HG03039 (cell line): Measurements from ENCODE around the gene CEBPA.

Experiments used
- ATAC-seq: cut with Tn5 transposase; IDR thresholded peaks from one replicate; pipeline ENCODE4 v1.9.1; 2021; ENCODE audit warnings: mild to moderate bottlenecking, moderate library complexity; ENCODE audit not compliant: unreplicated experiment

CEBPA gene

GRCh38 chr19:33273881-33274662 lies 28.3 kb downstream of the CEBPA start:
- ATAC-seq = no peak

- no peak for ATAC-seq
These were observed 29.1 kb downstream of the CEBPA start for GRCh38 chr19:33273065-33273736.

DNA sequence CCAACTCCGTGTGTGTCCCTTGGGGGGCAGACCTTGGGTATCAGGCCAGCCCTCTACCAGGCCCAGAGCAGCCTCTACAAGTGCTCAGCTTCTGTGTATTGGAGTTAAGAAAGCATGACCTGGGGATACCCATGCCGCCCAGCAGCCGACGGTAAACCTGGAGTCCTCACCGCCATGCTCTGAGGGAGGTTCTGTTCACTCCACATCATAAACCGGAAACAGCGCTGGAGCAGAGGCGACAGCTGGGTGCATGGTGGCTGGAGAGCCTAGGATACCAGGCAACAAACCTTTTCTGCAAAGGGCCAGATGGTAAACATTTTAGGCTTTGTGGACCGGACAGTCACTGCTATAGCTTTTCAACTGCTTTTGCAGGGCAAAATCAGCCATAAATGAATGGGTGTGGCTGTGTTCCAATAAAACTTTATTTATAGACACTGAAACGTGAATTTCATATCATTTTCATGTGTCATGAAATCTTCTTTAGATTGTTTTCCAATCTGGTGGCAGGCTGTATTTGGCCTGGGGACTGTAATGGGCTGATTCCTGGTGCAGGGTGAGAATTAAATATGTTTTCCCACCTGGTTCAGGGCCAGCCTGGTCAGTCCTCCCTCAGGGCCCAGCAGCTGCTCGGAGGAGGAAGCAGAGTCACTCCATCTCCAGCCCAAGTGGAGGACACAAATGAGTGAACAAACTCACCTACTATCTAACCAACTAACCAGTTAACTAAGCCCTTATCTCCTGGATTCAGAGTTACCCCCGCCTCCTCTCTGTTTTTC lies 30.9 kb downstream of the CEBPA start:
- no peak for ATAC-seq

GRCh38 chr19:33270769-33271168 lies 31.6 kb downstream of the CEBPA start:
- no peak for ATAC-seq

GRCh38 chr19:33269016-33269415 lies 33.3 kb downstream of the CEBPA start:
- ATAC-seq = no peak

DNA sequence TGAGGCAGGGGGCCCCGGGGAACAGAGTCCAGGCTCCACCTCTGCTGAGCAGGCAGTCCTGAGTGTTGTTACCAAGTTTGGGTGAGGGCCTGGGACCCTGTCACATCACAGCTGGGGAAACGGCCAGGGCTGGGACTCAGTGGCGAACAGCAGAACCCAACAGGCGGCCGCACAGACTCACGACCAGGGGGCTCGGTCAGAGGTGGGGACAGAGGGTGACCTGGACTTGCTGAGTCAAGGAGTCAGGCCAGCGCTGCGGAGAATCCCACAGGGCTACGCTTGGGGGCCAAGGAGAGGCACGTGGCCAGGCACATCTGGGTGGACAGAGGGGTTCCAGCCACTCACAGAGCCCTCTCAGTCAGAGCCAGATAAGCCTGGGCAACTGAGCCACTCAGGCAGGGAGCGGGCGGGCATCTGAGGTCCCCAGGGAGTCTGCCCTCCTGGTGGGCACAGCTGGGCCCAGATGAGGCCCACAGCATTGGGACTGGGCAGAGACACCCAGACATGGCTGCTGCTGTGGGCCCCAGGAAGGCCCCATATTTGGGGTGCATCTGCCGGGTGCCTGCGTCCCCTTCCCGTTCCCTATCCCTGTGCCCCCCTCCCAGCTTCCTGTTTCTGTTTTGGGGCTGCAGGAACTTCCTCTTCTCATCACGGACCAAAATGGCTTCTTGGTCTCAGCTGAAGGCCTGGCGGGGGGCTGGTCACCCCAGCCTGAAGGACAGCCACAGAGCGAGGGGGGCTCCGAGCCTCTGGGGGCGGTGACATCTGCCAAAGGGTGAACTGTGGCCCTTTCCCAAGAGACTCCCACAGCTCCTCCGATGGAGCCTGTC lies 34.0 kb downstream of the CEBPA start:
- no peak for ATAC-seq

DNA sequence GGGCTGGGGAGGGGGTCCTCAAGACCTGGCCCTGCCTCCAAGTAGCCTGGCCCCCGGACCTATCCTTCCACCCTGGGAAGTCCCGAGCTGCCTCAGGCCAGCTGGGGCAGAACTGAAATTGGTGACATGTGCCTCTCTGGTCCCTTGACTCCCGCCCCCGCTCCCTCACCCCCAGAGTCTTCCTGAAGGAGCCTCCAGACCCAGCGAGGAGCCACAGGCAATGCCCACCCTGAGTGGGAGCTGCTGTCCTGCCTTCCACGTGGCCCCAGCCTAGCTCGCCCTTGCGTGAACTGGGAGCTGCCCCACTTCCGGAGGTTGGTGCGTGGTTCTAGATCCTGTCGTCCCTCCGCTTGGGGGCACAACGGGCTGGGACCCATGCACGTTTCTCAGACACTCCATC lies 34.6 kb downstream of the CEBPA start:
- no peak for ATAC-seq

DNA sequence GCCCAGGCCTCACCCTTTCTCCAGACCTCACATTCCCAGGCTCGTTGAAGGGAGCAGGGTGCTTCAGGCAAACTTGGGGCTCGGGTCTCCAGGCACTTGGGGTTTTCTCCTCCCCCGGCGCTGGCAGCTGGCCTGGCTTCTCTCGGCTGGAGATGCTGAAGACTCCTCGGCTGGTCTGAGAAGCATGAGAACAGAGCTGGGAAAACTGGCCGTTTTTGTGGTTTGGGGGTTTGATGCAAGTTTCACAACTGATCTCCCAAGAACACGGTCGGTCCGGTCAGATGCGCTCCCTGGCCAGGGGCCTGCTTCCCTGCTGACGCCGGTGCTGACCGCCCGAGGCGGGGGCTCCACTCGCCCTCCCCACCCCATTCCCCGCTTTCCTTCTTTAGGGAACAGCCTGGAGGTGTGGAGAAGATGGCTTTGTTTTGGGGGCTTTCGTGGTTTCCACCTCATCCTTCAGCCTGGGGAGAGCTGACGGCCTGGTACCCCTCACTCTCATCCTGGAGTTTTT lies 35.3 kb downstream of the CEBPA start:
- no peak for ATAC-seq

DNA sequence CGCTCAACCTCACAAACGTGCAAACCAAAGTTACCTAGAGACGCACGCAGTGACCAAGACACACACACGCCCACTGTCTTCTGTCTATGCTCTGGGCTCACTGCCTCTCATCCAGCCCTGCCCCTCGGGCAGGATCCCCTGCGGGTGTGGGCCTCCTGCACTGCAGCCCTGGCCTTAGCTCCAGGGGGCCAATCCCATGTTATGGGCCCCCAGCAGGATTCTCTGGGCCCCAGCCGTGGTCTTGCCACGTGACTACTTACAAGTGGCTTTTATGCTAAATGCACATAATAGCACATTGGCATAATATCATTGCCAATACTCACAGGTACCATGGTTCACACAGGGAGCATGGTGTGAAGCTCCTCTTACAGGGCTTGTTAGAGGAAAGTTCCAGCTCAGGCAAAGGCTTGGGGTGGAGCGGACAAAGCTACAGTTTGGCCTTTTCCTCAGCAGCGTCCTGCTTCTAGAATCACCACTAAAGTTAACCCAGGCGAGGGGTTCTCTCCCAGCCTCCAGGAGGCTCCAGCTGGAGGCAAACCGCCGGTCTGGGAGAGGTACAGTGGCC lies 37.4 kb downstream of the CEBPA start:
- no peak for ATAC-seq

GRCh38 chr19:33263325-33264023 lies 38.9 kb downstream of the CEBPA start:
- no peak for ATAC-seq

DNA sequence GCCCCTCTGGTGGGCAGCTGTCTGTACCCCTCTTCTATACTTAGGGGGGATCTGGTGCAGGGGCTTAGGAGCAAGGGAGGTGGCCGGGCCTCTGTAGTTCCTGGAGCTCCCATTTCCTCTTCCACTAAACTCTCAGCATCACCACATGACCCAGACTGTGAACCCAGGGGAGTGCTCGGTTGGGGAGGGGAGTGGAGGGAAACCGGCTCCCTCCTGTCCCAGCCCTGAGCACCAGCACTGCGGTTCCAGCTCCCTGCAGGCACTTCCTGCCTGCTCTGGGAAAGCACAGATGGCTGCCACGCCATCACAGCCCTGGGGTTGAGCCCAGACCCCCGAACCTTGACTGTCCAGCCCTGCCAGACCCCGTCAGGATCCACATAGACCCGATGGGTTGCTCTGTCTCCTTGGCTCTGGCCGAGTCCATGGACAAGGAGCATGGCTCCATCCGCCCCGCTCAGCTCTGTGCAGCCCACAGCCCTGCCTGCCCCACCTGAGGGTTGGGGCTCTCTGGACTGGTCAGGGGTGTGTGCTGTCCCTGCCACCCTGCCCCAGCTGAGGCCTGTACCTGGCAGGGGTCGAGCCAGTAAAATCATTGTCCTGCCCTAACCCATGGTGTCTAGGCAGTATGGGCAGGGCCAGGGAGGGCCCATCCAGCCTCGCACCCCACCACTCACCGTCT lies 40.7 kb downstream of the CEBPA start:
- ATAC-seq = no peak

DNA sequence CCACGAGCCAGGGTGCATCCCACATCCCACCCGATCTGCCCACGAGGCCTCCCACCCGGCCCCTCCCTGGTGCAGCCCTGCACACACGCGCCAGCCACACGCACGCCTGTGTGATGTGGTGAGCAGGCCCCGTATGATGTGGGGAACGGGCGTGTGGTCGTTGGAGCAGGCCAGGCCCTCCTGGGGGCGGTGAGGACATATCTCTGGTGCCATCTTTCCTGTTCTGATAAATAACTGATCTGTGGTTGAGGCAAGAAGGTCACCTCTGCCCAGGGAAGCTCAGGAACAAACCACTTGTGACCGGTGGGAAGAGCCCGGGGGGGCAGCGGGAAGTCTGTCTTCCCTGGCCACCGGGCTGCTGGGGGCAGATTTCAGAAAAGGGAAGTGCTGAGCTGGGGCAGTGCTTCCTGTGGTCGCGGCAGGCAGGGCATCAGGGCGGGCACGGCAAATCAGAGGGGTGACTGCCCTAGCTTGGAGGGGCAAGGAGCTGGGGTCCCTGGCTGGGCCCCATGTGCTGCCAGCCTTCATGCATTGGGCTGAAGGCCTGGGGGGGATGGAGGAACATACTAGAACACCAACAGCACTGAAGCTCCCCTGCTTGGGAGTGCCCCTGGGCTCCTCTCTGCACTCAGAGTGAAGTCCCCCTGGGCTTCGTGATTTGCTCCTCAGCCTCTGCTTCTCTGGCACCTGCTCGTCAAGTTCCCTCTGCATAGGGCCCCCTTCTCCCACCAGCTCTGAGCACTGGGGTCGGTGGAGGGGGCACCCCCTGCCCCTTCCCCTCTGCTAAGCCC lies 41.5 kb downstream of the CEBPA start:
- no peak for ATAC-seq

GRCh38 chr19:33259539-33259938 lies 42.8 kb downstream of the CEBPA start:
- no peak for ATAC-seq

DNA sequence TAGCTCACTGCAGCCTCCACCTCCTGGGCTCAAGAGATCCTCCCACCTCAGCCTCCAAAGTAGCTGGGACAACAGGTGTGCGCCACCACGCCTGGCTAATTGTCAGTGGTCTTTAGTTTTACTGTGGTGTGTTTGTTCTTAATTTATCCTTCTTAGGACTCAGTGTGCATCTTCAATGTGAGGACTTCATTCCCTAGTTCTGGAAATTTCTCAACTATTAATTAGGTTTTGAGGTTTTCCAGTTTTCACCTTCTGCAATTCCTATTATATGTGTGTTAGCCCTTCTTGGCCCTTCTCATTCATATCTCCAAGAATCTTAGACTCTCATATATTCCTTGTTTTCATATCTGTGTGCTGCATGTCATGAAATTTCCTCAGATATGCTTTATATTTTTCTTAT lies 44.5 kb downstream of the CEBPA start:
- no peak for ATAC-seq

- ATAC-seq = no peak
These were observed 46.1 kb downstream of the CEBPA start for GRCh38 chr19:33256261-33256660.

- ATAC-seq = no peak
These were observed 46.6 kb downstream of the CEBPA start for GRCh38 chr19:33255781-33256180.

DNA sequence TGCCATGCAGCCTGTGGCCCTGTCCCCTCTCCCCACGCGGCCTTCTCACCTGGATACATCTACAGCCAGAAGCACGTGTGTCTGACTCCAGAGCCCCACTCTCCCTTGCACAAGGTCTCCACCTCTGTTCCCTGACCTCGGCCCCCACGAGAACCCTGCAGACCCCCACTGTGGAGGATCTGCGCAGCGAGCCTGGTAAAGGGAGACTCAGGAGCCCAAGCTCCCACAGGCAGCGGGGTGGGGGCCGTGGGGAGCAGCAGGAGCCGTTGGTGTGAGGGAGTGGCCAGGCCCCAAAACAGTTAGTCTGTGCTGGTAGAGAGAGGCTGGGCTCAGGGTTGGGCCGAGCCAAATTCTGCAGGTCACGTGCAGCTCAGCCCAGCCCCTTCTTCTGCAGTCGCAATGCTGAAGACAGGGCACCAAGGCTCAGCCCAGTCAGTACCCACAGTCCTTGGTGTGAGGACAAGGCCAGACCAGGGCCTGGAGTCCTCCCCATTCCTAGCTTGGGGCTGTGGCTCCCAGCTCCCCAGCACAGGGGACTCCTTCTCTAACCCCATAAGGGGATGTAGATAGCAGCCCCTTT lies 48.0 kb downstream of the CEBPA start:
- no peak for ATAC-seq

GRCh38 chr19:33252971-33253370 lies 49.4 kb downstream of the CEBPA start:
- no peak for ATAC-seq
